ENCODE results near the gene RNF141.

The RNF141 gene

GRCh38 chr11:10522921-10523320 is 18.1 kb downstream of the RNF141 start:
- ChIA-PET POLR2A (no interaction called here), CTCF (interaction anchor here (1.2 to 1.4 kb wide), 2 partner anchors 15 to 18 kb away, joined by 4 to 5 read pairs; partner anchors contain the start of gene RNF141)
- no peak for TF ChIP-seq CTCF (IDR thresholded peaks at IDR 0.05; ENCODE audit: control extremely low read depth, extremely low read depth, low read depth, missing control alignments)

GRCh38 chr11:10522276-10522675 is 18.7 kb downstream of the RNF141 start:
- no peak for DNase-seq (ENCODE audit: extremely low spot score)
- ChIA-PET CTCF (no interaction called here), POLR2A (no interaction called here)
- no peak for TF ChIP-seq CTCF (IDR thresholded peaks at IDR 0.05; ENCODE audit: control extremely low read depth, extremely low read depth, low read depth, missing control alignments)

More at GRCh38 chr11:10522921-10523320, 18.1 kb downstream of the RNF141 start:
- no peak for DNase-seq (ENCODE audit: extremely low spot score)

GRCh38 chr11:10520562-10520961 is 20.4 kb downstream of the RNF141 start:
- TF ChIP-seq CTCF (IDR thresholded peaks at IDR 0.05; ENCODE audit: control extremely low read depth, extremely low read depth, low read depth, missing control alignments) = no peak
- ChIA-PET CTCF (interaction anchor here (0.7 to 2.5 kb wide), 13 partner anchors 8 to 216 kb away, joined by 3 to 17 read pairs (median 4); partner anchors contain the start of gene RNF141), POLR2A (interaction anchor here (0.6 kb wide), 1 partner anchor 289 kb away, joined by 3 read pairs; no protein-coding TSS in a partner anchor)
- no peak for DNase-seq (ENCODE audit: extremely low spot score)

- ChIA-PET POLR2A (no interaction called here), CTCF (interaction anchor here (1.3 to 2.5 kb wide), 8 partner anchors 8 to 135 kb away, joined by 3 to 17 read pairs (median 6); partner anchors contain the start of gene RNF141)
- no peak for TF ChIP-seq CTCF (IDR thresholded peaks at IDR 0.05; ENCODE audit: control extremely low read depth, extremely low read depth, low read depth, missing control alignments)
- DNase-seq (ENCODE audit: extremely low spot score) = no peak
These were observed 21.4 kb downstream of the RNF141 start for GRCh38 chr11:10519630-10520029.

- POLR2A ChIA-PET = no interaction called here
- DNase-seq (ENCODE audit: extremely low spot score) = no peak
- CTCF ChIA-PET = interaction anchor here (1.5 kb wide), 1 partner anchor 22 kb away, joined by 3 read pairs; the partner anchor contains the start of gene RNF141
- no peak for TF ChIP-seq CTCF (IDR thresholded peaks at IDR 0.05; ENCODE audit: control extremely low read depth, extremely low read depth, low read depth, missing control alignments)
These were observed 22.1 kb downstream of the RNF141 start for GRCh38 chr11:10518891-10519290.

GRCh38 chr11:10518123-10518522 is 22.9 kb downstream of the RNF141 start:
- ChIA-PET CTCF (interaction anchor here (1.5 kb wide), 1 partner anchor 23 kb away, joined by 3 read pairs; the partner anchor contains the start of gene RNF141), POLR2A (no interaction called here)
- no peak for TF ChIP-seq CTCF (IDR thresholded peaks at IDR 0.05; ENCODE audit: control extremely low read depth, extremely low read depth, low read depth, missing control alignments)
- DNase-seq (ENCODE audit: extremely low spot score) = no peak

Data from GM10248 (cell line).